ENCODE data around the gene SH3GL2.

The SH3GL2 gene

DNA sequence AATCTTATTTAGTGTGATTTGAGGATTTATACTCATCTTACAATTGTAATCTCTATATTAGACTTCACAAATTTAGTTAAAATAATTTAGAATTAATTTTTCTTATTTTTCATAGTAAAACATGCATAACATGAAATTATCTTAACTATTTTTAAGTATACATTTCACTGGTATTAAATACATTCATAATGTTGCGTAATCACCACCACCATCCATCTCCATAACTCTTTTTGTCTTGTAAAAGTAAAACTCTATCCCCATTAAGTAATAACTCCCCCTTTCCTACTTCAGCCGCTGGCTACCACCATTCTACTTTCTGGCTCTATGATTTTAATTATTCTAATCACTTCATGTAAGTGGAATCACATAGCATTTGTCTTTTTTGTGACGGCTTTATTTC, 193.4 kb downstream of the SH3GL2 start:
- Histone ChIP-seq H3K9me3 (ENCODE audit: insufficient read depth, low read depth, low read length) (no peaks in the 10 kb centered on the region), H4K20me1 (ENCODE audit: insufficient read depth, low read length, poor library complexity, severe bottlenecking) (no peaks in the 10 kb centered on the region)

GRCh38 chr9:17775656-17776055, 196.8 kb downstream of the SH3GL2 start:
- no peak overlapping the region for H3K4me2 ChIP-seq (ENCODE audit: low read depth, low read length, poor library complexity, severe bottlenecking)
- H4K20me1 ChIP-seq (ENCODE audit: insufficient read depth, low read length, poor library complexity, severe bottlenecking): no peaks in the 10 kb centered on the region
- H3K27me3 ChIP-seq (ENCODE audit: insufficient read depth, low read length, poor library complexity, severe bottlenecking): no peaks in the 10 kb centered on the region
- H3F3A ChIP-seq (ENCODE audit: low read depth): no peaks in the 10 kb centered on the region
- H3K9ac ChIP-seq (ENCODE audit: low read depth, low read length, poor library complexity, severe bottlenecking): no peak overlapping the region
- H3K9me3 ChIP-seq (ENCODE audit: insufficient read depth, low read depth, low read length): no peaks in the 10 kb centered on the region
- no peaks in the 10 kb centered on the region for H3K79me2 ChIP-seq (ENCODE audit: insufficient read depth, low read length)
- H3K4me3 ChIP-seq (ENCODE audit: low read length, poor library complexity, severe bottlenecking): no peak overlapping the region
- H3K36me3 ChIP-seq (ENCODE audit: insufficient read depth, low read length): no peaks in the 10 kb centered on the region
- no peaks in the 10 kb centered on the region for H3K4me1 ChIP-seq (ENCODE audit: insufficient read depth, low read length, poor library complexity, severe bottlenecking)
- no peaks in the 10 kb centered on the region for H3K9me2 ChIP-seq (replicated peaks; ENCODE audit: low read depth, low read length)
- TF ChIP-seq, protein P1, sequence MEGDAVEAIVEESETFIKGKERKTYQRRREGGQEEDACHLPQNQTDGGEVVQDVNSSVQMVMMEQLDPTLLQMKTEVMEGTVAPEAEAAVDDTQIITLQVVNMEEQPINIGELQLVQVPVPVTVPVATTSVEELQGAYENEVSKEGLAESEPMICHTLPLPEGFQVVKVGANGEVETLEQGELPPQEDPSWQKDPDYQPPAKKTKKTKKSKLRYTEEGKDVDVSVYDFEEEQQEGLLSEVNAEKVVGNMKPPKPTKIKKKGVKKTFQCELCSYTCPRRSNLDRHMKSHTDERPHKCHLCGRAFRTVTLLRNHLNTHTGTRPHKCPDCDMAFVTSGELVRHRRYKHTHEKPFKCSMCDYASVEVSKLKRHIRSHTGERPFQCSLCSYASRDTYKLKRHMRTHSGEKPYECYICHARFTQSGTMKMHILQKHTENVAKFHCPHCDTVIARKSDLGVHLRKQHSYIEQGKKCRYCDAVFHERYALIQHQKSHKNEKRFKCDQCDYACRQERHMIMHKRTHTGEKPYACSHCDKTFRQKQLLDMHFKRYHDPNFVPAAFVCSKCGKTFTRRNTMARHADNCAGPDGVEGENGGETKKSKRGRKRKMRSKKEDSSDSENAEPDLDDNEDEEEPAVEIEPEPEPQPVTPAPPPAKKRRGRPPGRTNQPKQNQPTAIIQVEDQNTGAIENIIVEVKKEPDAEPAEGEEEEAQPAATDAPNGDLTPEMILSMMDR (conservative IDR thresholded peaks at IDR 0.05; ENCODE audit: low read length): no peak
- TF ChIP-seq EZH2phosphoT487 (IDR thresholded peaks at IDR 0.05; ENCODE audit: borderline replicate concordance): no peak
- no peak overlapping the region for H2AFZ ChIP-seq (ENCODE audit: low read length)

More for the DNA sequence above, 193.4 kb downstream of the SH3GL2 start:
- H3K27me3 ChIP-seq (ENCODE audit: insufficient read depth, low read length, poor library complexity, severe bottlenecking): no peaks in the 10 kb centered on the region
- H3F3A ChIP-seq (ENCODE audit: low read depth): no peaks in the 10 kb centered on the region
- no peak for TF ChIP-seq EZH2phosphoT487 (IDR thresholded peaks at IDR 0.05; ENCODE audit: borderline replicate concordance)
- TF ChIP-seq, protein P1 (conservative IDR thresholded peaks at IDR 0.05; ENCODE audit: low read length): no peak
- no peak overlapping the region for H2AFZ ChIP-seq (ENCODE audit: low read length)
- no peak overlapping the region for H3K9ac ChIP-seq (ENCODE audit: low read depth, low read length, poor library complexity, severe bottlenecking)
- H3K79me2 ChIP-seq (ENCODE audit: insufficient read depth, low read length): no peaks in the 10 kb centered on the region
- no peaks in the 10 kb centered on the region for H3K36me3 ChIP-seq (ENCODE audit: insufficient read depth, low read length)
- no peaks in the 10 kb centered on the region for H3K4me1 ChIP-seq (ENCODE audit: insufficient read depth, low read length, poor library complexity, severe bottlenecking)
- no peak overlapping the region for H3K4me3 ChIP-seq (ENCODE audit: low read length, poor library complexity, severe bottlenecking)
- no peak overlapping the region for H3K4me2 ChIP-seq (ENCODE audit: low read depth, low read length, poor library complexity, severe bottlenecking)
- H3K9me2 ChIP-seq (replicated peaks; ENCODE audit: low read depth, low read length): no peaks in the 10 kb centered on the region

DNA sequence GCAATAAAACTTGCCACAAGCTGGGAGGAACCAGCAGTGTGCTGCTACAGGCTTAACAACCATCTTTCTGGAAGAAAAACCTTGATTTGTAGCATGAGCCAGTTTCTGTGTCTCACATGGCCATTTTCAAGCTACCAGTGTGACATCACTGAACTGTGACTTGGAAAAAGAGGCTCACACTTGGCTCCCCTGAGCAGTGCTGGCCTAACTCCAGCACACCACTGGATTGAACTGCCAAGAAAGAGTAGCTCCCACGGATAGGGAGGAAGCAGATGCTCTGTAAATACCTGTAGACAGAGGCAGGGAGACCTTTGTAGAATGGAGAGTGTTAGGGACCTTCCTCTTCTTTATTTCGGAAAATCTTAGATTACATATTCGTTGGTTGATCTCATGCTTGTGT, 197.9 kb downstream of the SH3GL2 start:
- H3K9me2 ChIP-seq (replicated peaks; ENCODE audit: low read depth, low read length): no peaks in the 10 kb centered on the region
- H3K9me3 ChIP-seq (ENCODE audit: insufficient read depth, low read depth, low read length): no peaks in the 10 kb centered on the region
- no peaks in the 10 kb centered on the region for H3F3A ChIP-seq (ENCODE audit: low read depth)
- H4K20me1 ChIP-seq (ENCODE audit: insufficient read depth, low read length, poor library complexity, severe bottlenecking): no peaks in the 10 kb centered on the region
- no peaks in the 10 kb centered on the region for H3K4me1 ChIP-seq (ENCODE audit: insufficient read depth, low read length, poor library complexity, severe bottlenecking)
- TF ChIP-seq EZH2phosphoT487 (IDR thresholded peaks at IDR 0.05; ENCODE audit: borderline replicate concordance): no peak
- TF ChIP-seq, protein P1 (conservative IDR thresholded peaks at IDR 0.05; ENCODE audit: low read length): no peak
- no peak overlapping the region for H3K4me3 ChIP-seq (ENCODE audit: low read length, poor library complexity, severe bottlenecking)
- no peak overlapping the region for H3K4me2 ChIP-seq (ENCODE audit: low read depth, low read length, poor library complexity, severe bottlenecking)
- no peak overlapping the region for H3K9ac ChIP-seq (ENCODE audit: low read depth, low read length, poor library complexity, severe bottlenecking)
- no peaks in the 10 kb centered on the region for H3K27me3 ChIP-seq (ENCODE audit: insufficient read depth, low read length, poor library complexity, severe bottlenecking)
- H3K79me2 ChIP-seq (ENCODE audit: insufficient read depth, low read length): no peaks in the 10 kb centered on the region
- H2AFZ ChIP-seq (ENCODE audit: low read length): no peak overlapping the region
- H3K36me3 ChIP-seq (ENCODE audit: insufficient read depth, low read length): no peaks in the 10 kb centered on the region
